Activated CD4-positive, alpha-beta T cell treated with anti-CD3 and anti-CD28 coated beads for 36 hours (primary cell): Measurements from ENCODE around the gene MRPL12. TPM values are rescaled to one million over a fixed set of nuclear protein-coding genes. Genes with fewer than 3 reads are reported as not detected.
"Not testable (repeated sequence)": the region's sequence is repeated elsewhere in the genome, so short reads cannot be mapped to it uniquely, and the experiment has no call there.

ENCODE experiments used
- ATAC-seq: fragments of 200-7000 bp; cut with Tn5 transposase; one replicate; pipeline ENCODE4 v1.10.0; 2021; ENCODE audit warnings: mild to moderate bottlenecking, moderate library complexity
- CTCF ChIA-PET: fragments of 350-600 bp; sonication (Branson Sonifier 250); formaldehyde crosslinking; loops from one replicate; lab custom pipeline; 2021; ENCODE audit warnings: antibody characterized with exemption; lab: Charles Lee
- POLR2A ChIA-PET: fragments of 350-600 bp; sonication (Branson Sonifier 250); formaldehyde crosslinking; loops from one replicate; lab custom pipeline; 2021; ENCODE audit warnings: antibody characterized with exemption, inconsistent platforms; lab: Charles Lee
- DNase-seq: peaks from one replicate; pipeline ENCODE4 v3.0.0-alpha.2; 2020
- H3K27ac Mint-ChIP-seq: one replicate; pipeline ENCODE4 v1.8.0; 2021; ENCODE audit warnings: mixed read lengths
- H3K27me3 Mint-ChIP-seq: one replicate; pipeline ENCODE4 v1.8.0; 2021; ENCODE audit warnings: mixed read lengths
- H3K36me3 Mint-ChIP-seq: one replicate; pipeline ENCODE4 v1.8.0; 2021; ENCODE audit warnings: low read depth, mixed read lengths
- H3K4me1 Mint-ChIP-seq: one replicate; pipeline ENCODE4 v1.8.0; 2021; ENCODE audit warnings: mixed read lengths
- H3K4me3 Mint-ChIP-seq: one replicate; pipeline ENCODE4 v1.8.0; 2021; ENCODE audit warnings: mild to moderate bottlenecking, moderate library complexity, mixed read lengths
- H3K9me3 Mint-ChIP-seq: one replicate; pipeline ENCODE4 v1.8.0; 2021; ENCODE audit warnings: low read depth, mixed read lengths
- intact Hi-C, 2 experiments: fragments of 100-400 bp; cut with DNase I in 1 of 2; cut with micrococcal nuclease in 1 of 2; formaldehyde crosslinking; loops; one replicate each; pipeline versions ENCODE4 v1.14.2 to v1.15.1; 2022 to 2024; cut with DNase I, micrococcal nuclease
- total RNA-seq, 2 experiments: library from RNA; stranded (reverse); gene quantifications; one replicate each; pipeline ENCODE4 v1.2.3, GENCODE V29; 2021

MRPL12 gene
- total RNA-seq, 2 experiments from 2014 or later, result 94.0 to 116 TPM

- Mint-ChIP-seq H3K27ac (no peak overlapping the region), H3K36me3 (no peaks in the 10 kb centered on the region), H3K9me3 (no peaks in the 10 kb centered on the region), H3K4me3 (no peak overlapping the region), H3K4me1 (peaks cover 7% of the 10 kb centered on the region), H3K27me3 (peaks cover 16% of the 10 kb centered on the region)
- DNase-seq, result no peak
- no peak for ATAC-seq
- CTCF ChIA-PET, result interaction anchor here (0.8 to 1.4 kb wide), 4 partner anchors 20 to 225 kb away, joined by 3 to 4 read pairs (median 4); no protein-coding TSS in a partner anchor
- POLR2A ChIA-PET, result interaction anchor here (0.6 kb wide), 1 partner anchor 96 kb away, joined by 3 read pairs; no protein-coding TSS in a partner anchor
- intact Hi-C loops, result no loop called here
Observed at GRCh38 chr17:81734405-81735263, 31.5 kb downstream of the MRPL12 start.

DNA sequence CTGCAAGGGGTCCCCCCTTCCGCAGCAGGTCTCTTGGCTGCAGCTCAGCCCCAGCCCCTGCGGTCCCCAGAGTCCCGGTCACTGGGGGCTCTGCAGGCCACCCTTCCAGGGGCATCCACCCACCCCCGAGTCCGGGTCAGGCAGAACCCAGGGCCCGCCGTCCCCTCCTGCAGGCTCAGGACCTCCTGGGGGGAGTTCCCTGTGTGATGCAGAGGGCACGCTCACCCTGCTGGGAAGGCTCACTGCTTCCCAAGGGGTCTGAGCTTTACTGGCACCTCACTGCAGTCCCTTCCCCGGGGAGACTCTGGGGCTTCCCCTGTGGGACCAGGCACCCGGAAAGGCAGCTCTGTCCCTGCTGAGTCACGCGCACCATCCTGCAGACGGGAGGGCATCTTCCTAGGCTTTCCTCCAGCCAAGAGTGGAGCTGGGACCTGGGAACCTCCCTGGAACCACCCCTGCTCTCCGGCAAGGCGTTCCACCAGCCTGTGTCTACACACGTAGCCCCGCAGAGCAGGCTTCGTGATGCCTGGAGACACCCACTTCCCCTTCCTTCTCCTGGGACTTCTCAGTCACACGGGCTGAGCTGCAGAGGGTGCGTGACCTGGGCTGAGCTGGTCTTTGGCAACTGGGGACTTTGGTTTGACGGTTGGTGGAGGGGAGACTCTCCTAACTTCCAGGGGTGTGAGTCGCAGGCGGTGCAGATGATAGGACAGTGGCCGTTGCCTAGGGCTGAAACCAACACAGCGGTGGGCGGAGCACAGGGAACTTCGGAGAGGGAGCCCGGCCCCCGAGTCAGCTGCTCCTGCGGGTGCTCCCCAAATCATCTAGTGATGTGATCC is 32.3 kb downstream of the MRPL12 start:
- peaks cover 7% of the 10 kb centered on the region for H3K4me1 Mint-ChIP-seq
- POLR2A ChIA-PET, result no interaction called here
- H3K4me3 Mint-ChIP-seq, result peak overlapping the region; percentile 28
- intact Hi-C loops, result no loop called here
- ATAC-seq, result peak; percentile 25
- CTCF ChIA-PET, result interaction anchor here (0.8 to 1.4 kb wide), 3 partner anchors 56 to 224 kb away, joined by 3 to 4 read pairs (median 4); no protein-coding TSS in a partner anchor
- H3K27ac Mint-ChIP-seq, result no peak overlapping the region
- H3K9me3 Mint-ChIP-seq, result no peaks in the 10 kb centered on the region
- peaks cover 14% of the 10 kb centered on the region for H3K27me3 Mint-ChIP-seq
- H3K36me3 Mint-ChIP-seq, result no peaks in the 10 kb centered on the region
- peak; percentile 44 for DNase-seq

DNA sequence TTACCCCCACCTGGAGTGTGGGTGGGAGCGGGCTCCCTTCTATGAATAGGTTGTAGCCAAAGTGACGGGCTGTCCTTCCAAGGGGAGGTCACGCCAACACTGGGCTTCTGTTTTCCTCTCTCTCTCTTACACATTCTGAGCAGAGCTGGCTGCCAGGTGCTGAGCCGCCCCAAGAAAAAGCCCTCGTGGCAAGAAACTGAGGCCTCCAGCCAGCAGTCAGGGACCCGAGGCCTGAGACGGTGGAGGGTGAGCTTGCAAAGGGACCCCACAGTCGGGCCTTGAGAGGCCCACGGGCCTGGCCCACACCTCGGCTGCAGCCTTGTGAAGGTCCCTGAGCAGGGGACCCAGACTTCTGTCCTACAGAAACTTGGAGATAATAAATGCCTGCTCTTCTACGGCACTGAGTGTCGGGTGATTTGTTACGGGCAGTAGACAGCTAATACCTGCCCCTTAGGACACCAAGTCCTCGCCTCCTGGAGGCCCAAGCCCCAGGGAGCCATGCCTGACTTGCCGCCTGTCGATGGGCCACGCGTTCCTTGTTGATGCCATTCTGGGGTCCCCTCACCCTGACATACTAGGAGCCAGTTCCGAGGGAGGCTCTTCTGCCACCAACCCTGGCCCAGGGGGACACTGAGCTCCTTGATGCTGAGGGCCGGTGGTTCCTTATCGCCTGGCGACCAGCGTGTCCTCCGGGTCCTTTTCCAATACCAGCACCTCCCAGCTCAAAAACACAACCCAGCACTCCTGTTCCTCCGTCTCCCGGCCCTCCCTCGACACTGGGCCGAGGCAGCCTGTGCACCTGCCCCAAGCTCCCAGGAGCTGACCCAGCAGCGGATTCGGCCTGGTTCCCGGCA is 35.0 kb downstream of the MRPL12 start:
- Mint-ChIP-seq H3K27ac (no peak overlapping the region), H3K4me1 (peaks cover 7% of the 10 kb centered on the region), H3K36me3 (no peaks in the 10 kb centered on the region), H3K27me3 (peaks cover 12% of the 10 kb centered on the region), H3K9me3 (no peaks in the 10 kb centered on the region), H3K4me3 (no peak overlapping the region)
- intact Hi-C loops, result no loop called here
- POLR2A ChIA-PET, result no interaction called here
- CTCF ChIA-PET, result interaction anchor here (0.7 kb wide), 1 partner anchor 560 kb away, joined by 3 read pairs; no protein-coding TSS in a partner anchor
- DNase-seq (no peak), ATAC-seq (no peak)

- Mint-ChIP-seq H3K4me1 (peaks cover 7% of the 10 kb centered on the region), H3K36me3 (no peaks in the 10 kb centered on the region), H3K9me3 (no peaks in the 10 kb centered on the region), H3K27ac (no peak overlapping the region), H3K4me3 (no peak overlapping the region), H3K27me3 (peaks cover 9% of the 10 kb centered on the region)
- intact Hi-C loops, result no loop called here
- ChIA-PET POLR2A (no interaction called here), CTCF (interaction anchor here (0.7 kb wide), 1 partner anchor 559 kb away, joined by 3 read pairs; no protein-coding TSS in a partner anchor)
- DNase-seq, result no peak
- ATAC-seq, result no peak
Observed at GRCh38 chr17:81738801-81739393, 35.7 kb downstream of the MRPL12 start.

GRCh38 chr17:81739593-81739992 is 36.4 kb downstream of the MRPL12 start:
- DNase-seq, H3K27me3 Mint-ChIP-seq, H3K9me3 Mint-ChIP-seq, H3K27ac Mint-ChIP-seq, H3K36me3 Mint-ChIP-seq, H3K4me3 Mint-ChIP-seq, ATAC-seq, intact Hi-C loops, H3K4me1 Mint-ChIP-seq, CTCF ChIA-PET, POLR2A ChIA-PET: not testable (repeated sequence)

GRCh38 chr17:81740395-81740961 is 37.3 kb downstream of the MRPL12 start:
- intact Hi-C loops, result no loop called here
- H3K27me3 Mint-ChIP-seq, result peaks cover 9% of the 10 kb centered on the region
- no peak overlapping the region for H3K27ac Mint-ChIP-seq
- H3K4me3 Mint-ChIP-seq, result no peak overlapping the region
- no peak for ATAC-seq
- H3K36me3 Mint-ChIP-seq, result no peaks in the 10 kb centered on the region
- DNase-seq, result no peak
- H3K4me1 Mint-ChIP-seq, result peaks cover 5% of the 10 kb centered on the region
- no peaks in the 10 kb centered on the region for H3K9me3 Mint-ChIP-seq
- ChIA-PET POLR2A (no interaction called here), CTCF (no interaction called here)

DNA sequence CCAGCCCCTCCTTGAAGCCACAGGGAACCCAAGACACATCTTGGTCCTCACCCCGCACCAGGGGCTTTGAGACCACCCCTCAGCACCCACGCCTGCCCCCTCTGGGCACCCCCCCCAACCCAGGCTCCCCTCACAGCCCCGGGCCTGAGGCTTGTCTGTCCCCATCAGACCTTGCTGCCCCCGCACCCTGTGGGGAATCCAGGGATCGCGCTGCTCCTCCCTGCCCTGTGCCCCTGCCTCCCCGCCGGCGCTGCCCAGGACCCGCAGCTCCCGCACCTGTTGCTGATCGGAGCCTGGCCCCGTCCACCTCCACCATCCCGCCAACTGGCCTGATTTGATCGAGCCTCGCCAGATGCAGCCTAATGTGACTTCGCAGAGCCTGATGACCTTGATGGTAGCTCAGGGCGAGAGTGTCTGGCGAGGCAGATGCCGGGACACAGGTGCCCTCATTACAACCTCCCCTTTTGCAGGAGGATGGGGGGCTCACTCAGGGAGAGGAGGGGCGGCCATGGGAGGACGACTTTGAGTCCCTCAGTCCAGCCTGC is 38.0 kb downstream of the MRPL12 start:
- ATAC-seq (no peak), DNase-seq (no peak)
- ChIA-PET CTCF (interaction anchor here (0.6 to 0.7 kb wide), 2 partner anchors 10 to 72 kb away, joined by 4 read pairs; no protein-coding TSS in a partner anchor), POLR2A (interaction anchor here (0.6 kb wide), 1 partner anchor 14 kb away, joined by 4 read pairs; no protein-coding TSS in a partner anchor)
- Mint-ChIP-seq H3K4me1 (no peaks in the 10 kb centered on the region), H3K9me3 (no peaks in the 10 kb centered on the region), H3K36me3 (no peaks in the 10 kb centered on the region), H3K27me3 (peaks cover 4% of the 10 kb centered on the region), H3K4me3 (no peak overlapping the region), H3K27ac (no peak overlapping the region)
- intact Hi-C loops, result no loop called here

GRCh38 chr17:81741594-81742452 is 38.7 kb downstream of the MRPL12 start:
- ATAC-seq (no peak), DNase-seq (no peak)
- POLR2A ChIA-PET, result interaction anchor here (0.6 kb wide), 1 partner anchor 15 kb away, joined by 4 read pairs; no protein-coding TSS in a partner anchor
- H3K27ac Mint-ChIP-seq, result no peak overlapping the region
- peaks cover 4% of the 10 kb centered on the region for H3K27me3 Mint-ChIP-seq
- intact Hi-C loops, result no loop called here
- H3K4me1 Mint-ChIP-seq, result no peaks in the 10 kb centered on the region
- H3K36me3 Mint-ChIP-seq, result no peaks in the 10 kb centered on the region
- H3K9me3 Mint-ChIP-seq, result no peaks in the 10 kb centered on the region
- CTCF ChIA-PET, result interaction anchor here (0.6 to 0.7 kb wide), 2 partner anchors 10 to 71 kb away, joined by 4 read pairs; no protein-coding TSS in a partner anchor
- H3K4me3 Mint-ChIP-seq, result no peak overlapping the region
